Measurements from ENCODE around the gene ZSWIM3.

DNA sequence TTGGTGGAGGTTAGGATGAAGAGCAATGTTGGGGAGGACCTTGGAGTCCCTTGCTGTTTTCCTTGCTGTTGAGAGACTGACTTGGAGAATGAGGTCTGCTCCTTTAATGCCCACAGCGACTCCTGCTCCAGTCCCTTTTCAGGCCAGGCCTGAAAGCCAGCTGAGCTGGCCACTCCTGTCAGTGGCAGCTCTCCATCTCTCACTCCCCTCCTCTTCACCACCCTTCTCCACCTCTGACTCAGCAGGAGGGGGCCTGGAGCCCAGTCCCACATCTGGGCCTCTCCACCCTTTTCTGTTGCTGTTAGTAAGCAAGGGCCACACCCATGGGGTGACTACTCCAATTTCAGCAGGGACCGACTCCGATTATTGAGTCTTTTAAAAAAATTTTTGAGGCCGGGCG lies 21.6 kb upstream of the ZSWIM3 start:
- TF ChIP-seq TCF4 (CRISPR knock-in tag; IDR thresholded peaks at IDR 0.05; ENCODE audit: borderline replicate concordance): no peak
- TF ChIP-seq, protein P1, sequence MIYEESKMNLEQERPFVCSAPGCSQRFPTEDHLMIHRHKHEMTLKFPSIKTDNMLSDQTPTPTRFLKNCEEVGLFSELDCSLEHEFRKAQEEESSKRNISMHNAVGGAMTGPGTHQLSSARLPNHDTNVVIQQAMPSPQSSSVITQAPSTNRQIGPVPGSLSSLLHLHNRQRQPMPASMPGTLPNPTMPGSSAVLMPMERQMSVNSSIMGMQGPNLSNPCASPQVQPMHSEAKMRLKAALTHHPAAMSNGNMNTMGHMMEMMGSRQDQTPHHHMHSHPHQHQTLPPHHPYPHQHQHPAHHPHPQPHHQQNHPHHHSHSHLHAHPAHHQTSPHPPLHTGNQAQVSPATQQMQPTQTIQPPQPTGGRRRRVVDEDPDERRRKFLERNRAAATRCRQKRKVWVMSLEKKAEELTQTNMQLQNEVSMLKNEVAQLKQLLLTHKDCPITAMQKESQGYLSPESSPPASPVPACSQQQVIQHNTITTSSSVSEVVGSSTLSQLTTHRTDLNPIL (CRISPR knock-in tag; IDR thresholded peaks at IDR 0.05; ENCODE audit: low read depth): no peak
- TF ChIP-seq ARNTL (CRISPR knock-in tag; IDR thresholded peaks at IDR 0.05; ENCODE audit: borderline replicate concordance, low read depth): no peak
- TF ChIP-seq, protein P2, sequence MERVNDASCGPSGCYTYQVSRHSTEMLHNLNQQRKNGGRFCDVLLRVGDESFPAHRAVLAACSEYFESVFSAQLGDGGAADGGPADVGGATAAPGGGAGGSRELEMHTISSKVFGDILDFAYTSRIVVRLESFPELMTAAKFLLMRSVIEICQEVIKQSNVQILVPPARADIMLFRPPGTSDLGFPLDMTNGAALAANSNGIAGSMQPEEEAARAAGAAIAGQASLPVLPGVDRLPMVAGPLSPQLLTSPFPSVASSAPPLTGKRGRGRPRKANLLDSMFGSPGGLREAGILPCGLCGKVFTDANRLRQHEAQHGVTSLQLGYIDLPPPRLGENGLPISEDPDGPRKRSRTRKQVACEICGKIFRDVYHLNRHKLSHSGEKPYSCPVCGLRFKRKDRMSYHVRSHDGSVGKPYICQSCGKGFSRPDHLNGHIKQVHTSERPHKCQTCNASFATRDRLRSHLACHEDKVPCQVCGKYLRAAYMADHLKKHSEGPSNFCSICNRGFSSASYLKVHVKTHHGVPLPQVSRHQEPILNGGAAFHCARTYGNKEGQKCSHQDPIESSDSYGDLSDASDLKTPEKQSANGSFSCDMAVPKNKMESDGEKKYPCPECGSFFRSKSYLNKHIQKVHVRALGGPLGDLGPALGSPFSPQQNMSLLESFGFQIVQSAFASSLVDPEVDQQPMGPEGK (CRISPR knock-in tag; IDR thresholded peaks at IDR 0.05; ENCODE audit: borderline replicate concordance): no peak
- no peak for TF ChIP-seq CSDC2 (CRISPR knock-in tag; IDR thresholded peaks at IDR 0.05)
